H1 (cell line): Measurements from ENCODE around the gene SPTB.

Experiments used
- CBX8 ChIP-seq: fragments of 300-800, 300-1000 bp; sonication (generic); IDR thresholded peaks from 2 replicates; pipeline ENCODE4 v1.7.1; 2016; ENCODE audit warnings: low read depth, low read length, borderline replicate concordance
- CEBPB ChIP-seq: IDR thresholded peaks from 2 replicates; pipeline ENCODE4 v1.6.1; 2012; ENCODE audit warnings: low read depth, low read length
- CREB1 ChIP-seq: IDR thresholded peaks from 2 replicates; pipeline ENCODE4 v1.6.1; 2012; ENCODE audit warnings: inconsistent platforms
- CTCF ChIP-seq, 3 experiments: IDR thresholded peaks; 1 replicate in 2 of 3; 2 replicates in 1 of 3; pipeline versions ENCODE4 v1.5.1 to v1.6.1; 2011; ENCODE audit warnings: low read length in 3 of 3, mild to moderate bottlenecking in 3 of 3, inconsistent platforms in 2 of 3, low read depth in 1 of 3, moderate library complexity in 1 of 3; ENCODE audit not compliant: insufficient read depth in 1 of 3; ENCODE audit errors: control extremely low read depth in 1 of 3
- EGR1 ChIP-seq: IDR thresholded peaks from 2 replicates; pipeline ENCODE4 v1.6.1; 2011; ENCODE audit warnings: low read depth, low read length, borderline replicate concordance
- EP300 ChIP-seq, 2 experiments: IDR thresholded peaks; 1 replicate in 1 of 2; 2 replicates in 1 of 2; pipeline ENCODE4 v1.6.1; 2011 to 2012; ENCODE audit warnings: low read depth in 2 of 2, low read length in 2 of 2, mild to moderate bottlenecking in 2 of 2, borderline replicate concordance in 1 of 2, inconsistent platforms in 1 of 2, moderate library complexity in 1 of 2
- EZH2 ChIP-seq: fragments of 200-600 bp; sonication (generic); IDR thresholded peaks from 2 replicates; pipeline ENCODE4 v1.7.1; 2012; ENCODE audit warnings: low read depth, mild to moderate bottlenecking, moderate library complexity, low read length, inconsistent platforms; ENCODE audit not compliant: severe bottlenecking
- JUND ChIP-seq: IDR thresholded peaks from 2 replicates; pipeline ENCODE4 v1.6.1; 2011; ENCODE audit warnings: mild to moderate bottlenecking, improper control_type of control experiment, low read length
- POLR2A ChIP-seq, 2 experiments: IDR thresholded peaks; 1 replicate in 1 of 2; 2 replicates in 1 of 2; pipeline ENCODE4 v1.6.1; 2011; ENCODE audit warnings: low read depth in 2 of 2, low read length in 2 of 2, mild to moderate bottlenecking in 2 of 2; ENCODE audit errors: control extremely low read depth in 1 of 2
- RAD21 ChIP-seq, 2 experiments: IDR thresholded peaks in 1 of 2; conservative IDR thresholded peaks in 1 of 2; 2 replicates each; pipeline ENCODE4 v1.6.1; 2011; ENCODE audit warnings: low read depth in 2 of 2, low read length in 2 of 2, improper control_type of control experiment in 1 of 2, inconsistent platforms in 1 of 2, mild to moderate bottlenecking in 1 of 2, moderate library complexity in 1 of 2
- SRF ChIP-seq: IDR thresholded peaks from 2 replicates; pipeline ENCODE4 v1.6.1; 2011; ENCODE audit warnings: mild to moderate bottlenecking, low read depth, low read length, moderate library complexity

- TF ChIP-seq JUND (no peak), CTCF (IDR thresholded peaks at IDR 0.05; ENCODE audit: control extremely low read depth in 1 of 3, insufficient read depth in 1 of 3, low read depth in 1 of 3, low read length in 3 of 3) (no peak), POLR2A (IDR thresholded peaks at IDR 0.05; ENCODE audit: control extremely low read depth in 1 of 2, low read depth in 2 of 2, low read length in 2 of 2) (no peak), CEBPB (no peak), SRF (no peak), RAD21 (IDR thresholded peaks at IDR 0.05 in 1 of 2, conservative IDR thresholded peaks at IDR 0.05 in 1 of 2; ENCODE audit: low read depth in 2 of 2, low read length in 2 of 2) (no peak), CREB1 (no peak), EZH2 (no peak), CBX8 (no peak), EP300 (IDR thresholded peaks at IDR 0.05; ENCODE audit: borderline replicate concordance in 1 of 2, low read depth in 2 of 2, low read length in 2 of 2) (no peak), EGR1 (no peak)
Observed at GRCh38 chr14:64835431-64835830, 44.3 kb downstream of the SPTB start.
